GM19351 (cell line): ENCODE measurements around the gene C1QTNF1.

ENCODE experiments used
- ATAC-seq: cut with Tn5 transposase; IDR thresholded peaks from one replicate; pipeline ENCODE4 v1.9.1; 2021; ENCODE audit warnings: mild to moderate bottlenecking, moderate library complexity; ENCODE audit not compliant: unreplicated experiment

C1QTNF1 gene

DNA sequence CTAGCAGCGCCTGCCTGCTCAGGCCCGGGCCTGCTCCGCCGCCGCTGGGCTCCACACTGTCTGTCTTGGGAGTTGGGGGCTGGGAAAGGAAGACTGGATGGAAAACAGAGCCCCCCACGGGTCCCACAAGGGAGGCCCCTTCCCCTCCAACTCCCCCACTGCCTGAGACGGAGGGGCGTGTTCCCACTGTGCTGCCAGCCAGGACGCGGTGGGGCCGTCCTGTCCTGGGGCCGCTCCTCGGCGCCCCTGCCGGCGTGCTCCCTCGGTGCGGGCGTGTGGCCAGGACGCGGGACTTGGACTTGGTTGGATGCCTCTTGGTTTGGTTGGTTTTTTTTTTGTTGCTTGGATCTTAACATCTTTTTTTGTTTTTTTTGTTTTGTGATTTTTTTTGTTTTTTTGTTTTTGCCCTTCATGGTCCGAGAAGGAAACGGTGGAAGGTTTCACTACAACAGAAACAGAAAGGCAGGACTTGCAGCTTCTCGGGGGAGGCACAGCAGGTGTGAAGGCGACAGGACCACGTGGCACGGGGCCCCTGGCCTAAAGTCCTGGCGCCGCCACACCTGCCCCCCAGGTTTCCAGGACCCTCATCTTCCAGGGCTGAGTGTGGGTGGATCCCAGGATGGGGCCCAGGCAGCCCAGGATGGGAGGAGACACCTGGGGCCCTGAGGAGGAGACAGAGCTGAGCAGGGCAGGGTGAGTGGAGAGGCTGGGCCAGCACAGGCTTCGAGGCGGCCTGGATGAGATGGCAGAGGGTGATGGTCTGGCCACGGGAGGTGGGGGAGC lies 66.7 kb downstream of the C1QTNF1 start:
- ATAC-seq: no peak

DNA sequence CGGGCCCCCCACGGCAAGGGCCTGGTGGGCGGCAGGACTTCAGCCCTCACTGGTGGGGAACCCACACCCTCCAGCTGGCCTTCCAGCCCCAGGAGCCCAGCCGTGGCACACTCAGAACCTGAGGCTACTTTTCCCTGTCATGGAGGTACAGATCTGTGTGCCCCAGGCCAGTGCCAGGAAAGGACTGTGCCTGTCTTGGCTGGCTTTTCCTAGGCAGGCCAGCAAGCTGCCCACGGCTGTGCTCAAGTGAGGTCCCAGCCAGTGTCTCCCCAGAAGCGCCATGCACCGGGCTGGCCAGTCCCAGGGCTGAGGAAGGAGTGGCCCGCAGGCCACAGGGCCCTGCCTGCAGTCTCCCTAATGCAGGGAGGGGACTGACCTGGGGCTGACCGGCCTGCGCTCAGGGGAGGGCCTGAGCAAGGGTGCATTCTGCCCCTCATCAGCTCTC lies 67.3 kb downstream of the C1QTNF1 start:
- ATAC-seq: no peak

DNA sequence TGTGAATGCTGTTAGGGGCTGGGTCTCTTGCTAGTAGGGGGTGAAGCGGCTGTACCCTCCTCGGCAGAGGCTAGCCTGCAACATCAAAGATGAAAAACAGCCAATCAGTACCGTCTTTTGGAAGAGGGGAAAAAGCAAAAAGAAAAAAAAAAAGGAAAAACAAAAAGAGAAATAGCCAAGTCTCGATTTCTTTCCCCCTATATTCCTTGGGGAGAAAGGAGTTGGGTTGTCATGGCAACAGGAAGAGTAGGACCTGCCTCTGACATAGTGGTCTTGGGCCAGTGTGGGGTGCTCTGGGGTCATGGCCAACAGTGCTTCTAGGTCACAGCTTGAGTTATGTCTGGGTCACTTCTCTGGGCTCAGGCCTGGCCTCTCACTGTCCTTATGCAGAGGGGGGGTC lies 68.6 kb downstream of the C1QTNF1 start:
- no peak for ATAC-seq

DNA sequence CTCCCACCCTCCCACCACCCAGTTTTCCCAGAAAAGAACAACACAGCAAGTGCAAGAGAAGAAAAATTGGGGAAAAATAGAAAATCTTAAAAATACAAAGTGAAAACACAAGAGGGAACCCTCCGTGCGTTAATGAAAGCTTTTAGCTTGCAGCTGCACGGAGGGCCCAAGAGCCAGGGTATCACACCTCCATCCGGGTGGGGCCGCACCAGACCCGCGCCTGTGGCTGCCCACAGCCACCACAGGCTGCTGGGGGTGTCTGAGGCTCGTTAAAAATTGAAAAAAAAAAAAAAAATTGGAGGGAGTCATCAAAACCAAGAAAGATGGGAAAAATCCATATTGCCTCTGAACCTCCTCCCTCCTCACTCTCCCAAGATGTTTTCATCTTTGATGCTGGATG lies 69.3 kb downstream of the C1QTNF1 start:
- ATAC-seq: no peak

DNA sequence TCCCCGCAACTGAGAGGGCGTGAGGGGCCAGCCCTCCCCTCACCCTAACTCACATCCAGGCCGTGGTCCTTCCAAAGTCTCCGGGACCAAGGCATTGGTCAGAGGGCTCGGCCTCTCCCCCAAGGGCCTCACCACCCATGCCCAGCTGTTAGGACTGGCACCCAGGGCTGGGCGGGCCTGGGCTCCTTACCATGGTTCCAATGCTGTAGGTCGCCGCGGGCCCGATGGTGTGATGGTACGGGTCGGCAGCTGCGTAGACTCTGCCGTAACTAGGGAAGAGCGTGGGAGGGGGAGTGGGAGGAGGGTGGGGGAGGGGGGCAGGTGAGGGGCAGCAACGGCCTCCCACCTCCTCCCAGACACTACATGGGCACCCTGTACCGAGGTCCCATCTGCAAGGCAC lies 70.3 kb downstream of the C1QTNF1 start:
- ATAC-seq: no peak

DNA sequence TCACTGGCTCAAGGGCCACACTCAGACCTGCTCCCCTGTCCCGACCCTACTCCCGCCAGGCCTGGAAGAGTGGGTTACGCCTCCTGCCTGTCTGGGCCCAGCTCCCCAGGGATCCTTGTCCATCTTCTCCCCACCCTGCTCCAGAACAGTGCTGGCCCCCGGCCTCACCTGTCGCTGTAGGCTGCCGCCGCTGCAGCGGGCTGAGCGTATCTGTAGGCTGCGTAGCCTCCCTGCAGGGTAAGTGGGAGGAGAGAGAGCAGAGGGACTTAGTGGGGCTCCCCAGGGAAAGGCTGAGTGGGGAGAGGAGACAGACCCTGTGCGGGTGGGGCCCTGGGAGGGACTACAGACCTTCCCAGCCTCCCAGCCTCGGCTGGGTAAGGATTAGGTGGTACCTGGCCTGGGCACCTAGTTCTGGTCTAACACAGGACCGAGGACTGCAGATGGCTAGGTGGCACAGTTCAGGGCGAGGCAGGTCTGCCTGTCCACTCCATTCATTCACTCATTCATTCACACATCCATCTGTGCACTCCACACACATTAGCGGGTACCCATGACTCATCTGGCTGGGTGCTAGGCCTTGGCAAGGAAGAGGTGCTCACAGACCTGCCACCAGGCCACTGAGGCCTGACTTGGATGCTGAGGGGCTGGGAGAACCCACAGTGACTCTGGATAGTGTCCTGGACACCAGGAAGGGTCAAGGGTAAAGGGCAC lies 71.5 kb downstream of the C1QTNF1 start:
- no peak for ATAC-seq

DNA sequence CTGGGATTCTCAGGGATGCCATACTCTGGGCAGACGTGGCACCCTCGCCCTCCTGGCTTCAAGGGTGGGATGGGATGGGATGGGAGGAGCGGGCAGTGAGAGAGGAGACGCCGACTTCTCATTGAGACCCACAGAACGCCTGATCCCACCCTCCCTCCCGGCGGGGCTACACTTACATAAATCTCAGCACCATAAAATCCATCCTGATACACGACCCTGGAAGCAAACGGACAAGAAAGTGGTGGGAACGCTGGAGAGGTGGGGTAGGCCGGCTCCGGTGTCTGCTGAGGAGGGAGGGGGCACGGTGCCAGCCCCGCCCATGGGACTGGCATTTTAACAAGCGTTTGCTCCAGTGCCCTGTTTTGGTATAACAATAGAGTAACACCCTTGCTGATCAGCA lies 72.5 kb downstream of the C1QTNF1 start:
- no peak for ATAC-seq

DNA sequence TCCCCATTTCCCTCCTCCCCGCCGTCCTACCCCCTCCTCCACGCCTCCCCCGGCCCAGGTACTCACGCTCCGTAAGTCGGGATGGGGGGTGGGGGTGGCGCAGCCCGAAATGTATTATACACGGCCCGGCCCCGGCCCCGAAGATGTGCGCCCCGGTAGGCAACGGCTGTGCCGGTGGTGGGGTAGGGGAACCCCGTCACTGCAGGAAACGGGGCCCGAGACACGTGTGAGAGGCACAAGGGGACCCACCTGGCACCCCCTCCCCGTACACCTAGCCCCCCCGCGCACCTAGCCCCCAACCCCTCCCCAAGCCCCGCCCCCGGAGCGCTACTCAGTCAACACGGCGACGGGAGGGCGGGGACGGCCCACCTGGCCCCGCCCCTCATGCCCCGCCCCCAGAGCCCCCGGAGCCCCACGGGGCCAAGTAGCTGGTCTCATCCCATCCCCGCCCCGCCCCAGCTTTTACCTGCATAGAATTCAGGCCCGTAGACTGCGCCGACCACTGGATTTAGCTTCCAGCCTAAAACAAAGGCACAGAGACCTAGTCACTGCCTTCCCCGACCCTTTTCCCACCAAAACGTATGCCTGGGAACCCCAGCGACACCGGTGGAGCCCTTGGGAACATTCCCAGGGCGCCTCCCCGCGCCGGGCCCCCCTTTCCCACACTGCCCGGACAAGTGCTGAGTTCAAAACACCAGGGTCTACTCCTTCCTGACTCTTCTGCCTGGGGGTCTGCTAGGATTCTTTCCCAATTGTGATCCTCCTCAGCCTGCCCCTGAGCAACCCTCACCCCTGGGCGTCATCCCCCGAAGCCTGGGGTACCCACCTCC lies 73.5 kb downstream of the C1QTNF1 start:
- ATAC-seq: no peak

DNA sequence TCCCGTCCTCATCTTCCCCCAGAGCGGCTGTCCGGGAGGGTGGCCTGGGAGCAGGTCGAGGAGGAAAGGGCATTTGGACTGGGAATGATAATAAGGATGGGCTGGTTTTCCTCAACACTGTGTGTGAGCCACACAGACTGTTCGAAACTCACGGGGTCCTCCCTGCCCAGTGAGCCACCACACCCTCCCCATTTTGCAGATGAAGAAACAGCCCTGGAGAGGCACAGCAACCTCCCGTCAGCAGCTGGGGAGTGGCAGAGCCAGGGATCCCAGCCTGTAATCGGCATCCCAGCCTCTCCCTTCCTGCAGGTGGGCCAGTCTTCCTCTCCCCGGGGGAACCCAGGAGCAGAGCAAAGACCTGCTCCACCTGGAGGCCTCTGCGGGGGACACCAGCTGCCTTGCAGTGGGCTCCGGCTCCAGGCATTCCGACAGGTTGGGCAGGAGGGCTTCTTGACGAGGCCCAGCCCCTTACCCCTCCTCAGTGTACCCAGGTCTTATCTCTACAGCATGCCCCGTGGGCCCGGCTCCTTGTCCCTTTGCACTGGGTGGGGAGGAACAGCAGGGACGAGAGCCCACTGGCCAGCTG lies 74.4 kb downstream of the C1QTNF1 start:
- no peak for ATAC-seq
